ENCODE data around the gene MACROD2.

MACROD2 gene

DNA sequence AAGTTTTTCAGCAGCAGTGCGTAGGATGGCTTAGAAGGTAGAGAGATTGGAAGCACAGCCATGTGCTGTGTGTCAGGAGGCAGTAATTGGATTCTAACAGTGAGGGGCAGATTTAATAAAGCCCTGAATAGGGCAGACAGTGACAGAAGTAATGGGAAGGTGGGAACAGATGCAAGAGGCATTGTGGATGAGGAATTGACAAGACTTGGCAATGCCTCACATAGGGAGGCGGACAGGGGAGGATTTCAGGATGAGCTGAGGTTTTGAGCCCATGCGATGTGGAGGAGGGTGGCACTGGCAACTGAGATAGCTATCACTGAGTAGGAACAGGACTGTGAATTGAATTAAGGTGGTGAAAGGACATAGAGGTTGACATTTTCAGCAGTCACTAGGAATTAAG is 604.3 kb downstream of the MACROD2 start:
- no peak overlapping the region for H3K4me3 ChIP-seq (ENCODE audit: low read depth, low read length)
- TF ChIP-seq CTCF (IDR thresholded peaks at IDR 0.05; ENCODE audit: borderline replicate concordance, insufficient read depth, low read depth, low read length), result no peak

DNA sequence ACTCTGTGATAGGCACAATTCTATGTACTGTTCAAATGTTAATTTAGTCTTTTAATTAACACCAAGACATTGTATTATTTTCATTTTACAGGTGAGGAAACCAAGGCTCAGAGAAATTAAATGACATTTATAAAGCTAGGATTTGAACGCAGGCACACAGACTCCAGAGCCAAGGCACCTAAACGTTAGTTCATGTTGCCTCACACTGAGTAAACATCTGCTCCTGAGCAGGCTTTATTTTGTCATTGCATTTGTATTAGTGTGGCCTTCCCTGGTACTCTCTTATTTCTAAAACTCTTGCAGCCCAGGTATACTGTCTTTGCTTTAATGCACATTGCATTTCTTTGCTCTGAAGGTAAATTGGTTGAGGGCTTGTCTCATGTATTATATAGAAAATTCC is 605.2 kb downstream of the MACROD2 start:
- no peak overlapping the region for H3K4me3 ChIP-seq (ENCODE audit: low read depth, low read length)
- TF ChIP-seq CTCF (IDR thresholded peaks at IDR 0.05; ENCODE audit: borderline replicate concordance, insufficient read depth, low read depth, low read length), result no peak

DNA sequence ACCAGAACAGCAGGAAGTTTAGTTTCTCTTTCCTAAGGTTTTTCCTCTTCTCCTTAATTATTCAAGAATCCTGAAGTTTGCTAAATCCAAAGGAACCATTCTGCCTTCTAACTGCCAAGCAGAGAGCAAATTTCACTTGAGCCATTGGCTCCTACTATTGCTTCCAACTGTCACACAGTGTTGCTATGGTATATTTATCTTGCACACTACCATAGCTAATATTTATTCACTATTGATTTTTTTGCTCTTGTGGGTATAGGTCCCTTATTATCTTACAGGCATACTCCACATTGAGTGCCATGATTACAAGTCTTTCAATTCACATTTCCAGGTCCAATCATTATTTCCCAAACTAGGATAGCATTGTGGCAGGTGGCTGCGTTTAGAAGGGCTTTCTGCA is 608.8 kb downstream of the MACROD2 start:
- no peak for TF ChIP-seq CTCF (IDR thresholded peaks at IDR 0.05; ENCODE audit: borderline replicate concordance, insufficient read depth, low read depth, low read length)
- H3K4me3 ChIP-seq (ENCODE audit: low read depth, low read length), result no peak overlapping the region

DNA sequence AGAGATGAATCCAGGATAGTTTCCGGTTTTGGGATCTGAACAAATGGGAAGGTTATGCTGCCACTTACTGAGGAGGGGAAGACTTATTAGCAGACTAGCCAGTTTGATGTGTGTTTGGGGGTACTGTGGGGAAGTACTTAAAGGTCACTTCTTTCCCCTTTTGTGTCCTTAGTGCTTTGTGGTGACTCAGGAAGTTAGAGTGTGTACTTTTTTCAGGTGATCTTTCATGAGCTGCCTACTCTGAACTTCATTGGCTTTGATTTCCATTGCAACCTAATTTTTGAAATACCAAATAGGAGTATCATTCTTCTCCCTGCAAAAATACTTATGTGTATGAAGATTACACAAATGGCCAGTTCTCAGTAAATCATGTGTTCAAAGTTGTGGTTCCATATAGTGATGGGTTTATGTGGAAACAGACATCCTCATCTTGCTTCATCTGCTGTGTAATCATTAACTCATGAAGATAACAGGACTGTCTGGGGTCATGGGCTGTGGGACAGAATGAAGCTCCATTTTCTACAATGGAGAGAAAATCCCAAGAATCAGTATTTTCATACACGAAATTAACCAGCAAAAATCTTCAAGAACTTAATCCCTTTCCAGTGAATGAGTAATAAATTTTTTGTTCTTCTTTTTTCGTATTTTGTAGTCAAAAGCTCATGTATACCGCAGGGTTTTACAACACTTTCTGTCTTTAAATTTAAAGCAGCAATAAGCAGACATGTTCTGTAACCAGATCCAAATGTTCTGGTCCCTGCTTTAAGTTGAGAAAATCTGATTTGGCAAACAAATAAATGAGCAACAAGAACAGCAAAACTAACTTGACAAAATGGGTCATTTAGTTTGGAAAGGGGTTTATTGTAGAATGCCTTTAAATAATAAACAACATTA is 614.3 kb downstream of the MACROD2 start:
- no peak overlapping the region for H3K4me3 ChIP-seq (ENCODE audit: low read depth, low read length)
- TF ChIP-seq CTCF (IDR thresholded peaks at IDR 0.05; ENCODE audit: borderline replicate concordance, insufficient read depth, low read depth, low read length), result no peak

GRCh38 chr20:14611479-14611878 is 616.2 kb downstream of the MACROD2 start:
- no peak for TF ChIP-seq CTCF (IDR thresholded peaks at IDR 0.05; ENCODE audit: borderline replicate concordance, insufficient read depth, low read depth, low read length)
- H3K4me3 ChIP-seq (ENCODE audit: low read depth, low read length), result no peak overlapping the region

- no peak for TF ChIP-seq CTCF (IDR thresholded peaks at IDR 0.05; ENCODE audit: borderline replicate concordance, insufficient read depth, low read depth, low read length)
- H3K4me3 ChIP-seq (ENCODE audit: low read depth, low read length), result no peak overlapping the region
Measured at GRCh38 chr20:14612391-14612790, 617.1 kb downstream of the MACROD2 start.

DNA sequence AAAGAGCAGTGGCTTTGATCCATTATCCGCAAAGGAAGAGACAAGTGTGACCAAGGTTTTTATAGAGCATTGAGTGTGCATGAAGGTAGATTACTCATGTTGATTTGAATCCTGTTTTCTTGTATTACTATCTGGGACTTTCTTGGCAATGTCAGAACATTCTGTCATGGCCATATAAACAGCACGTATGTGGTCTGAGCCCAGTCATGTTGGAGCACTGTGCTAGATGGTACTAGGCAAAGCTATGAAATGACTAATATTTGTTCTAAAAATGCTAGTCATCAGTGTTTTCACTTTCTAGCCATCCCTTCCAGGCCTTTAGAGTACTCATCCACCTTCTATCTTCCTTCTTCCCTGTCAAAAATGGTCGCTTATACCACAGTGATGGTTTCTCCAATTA is 620.7 kb downstream of the MACROD2 start:
- TF ChIP-seq CTCF (IDR thresholded peaks at IDR 0.05; ENCODE audit: borderline replicate concordance, insufficient read depth, low read depth, low read length), result no peak

More for the DNA sequence above, 620.7 kb downstream of the MACROD2 start:
- no peak overlapping the region for H3K4me3 ChIP-seq (ENCODE audit: low read depth, low read length)

All from GM12875 (cell line).